Gastrocnemius medialis (tissue), 4 donors: Measurements from ENCODE around the gene PHKA2.
A peak's percentile ranks its signal among the peaks of the same experiment; 100 is the strongest.

Source experiments
- CTCF ChIP-seq, 5 experiments: fragments of 450-650 bp in 3 of 5; fragments of 200-600 bp in 2 of 5; sonication (generic) in 2 of 5; IDR thresholded peaks in 4 of 5; conservative IDR thresholded peaks in 1 of 5; 1 replicate in 4 of 5; 2 replicates in 1 of 5; pipeline ENCODE4 v1.5.1; 2016 to 2019; ENCODE audit warnings: antibody characterized with exemption in 5 of 5, mild to moderate bottlenecking in 3 of 5, moderate library complexity in 3 of 5
- POLR2A ChIP-seq, 2 donors: fragments of 450-650 bp; IDR thresholded peaks; one replicate each; pipeline ENCODE4 v1.6.1; 2017; ENCODE audit warnings: antibody characterized with exemption in 2 of 2, mild to moderate bottlenecking in 2 of 2, moderate library complexity in 2 of 2

- TF ChIP-seq CTCF (IDR thresholded peaks at IDR 0.05 in 4 of 5, conservative IDR thresholded peaks at IDR 0.05 in 1 of 5) (peak in 2 of 5 experiments; percentile 21 to 33), POLR2A (IDR thresholded peaks at IDR 0.05) (no peak)
Measured at GRCh38 chrX:18931972-18932371, 51.9 kb downstream of the PHKA2 start.
